ENCODE measurements around the gene C1QTNF9B.
"Not testable (repeated sequence)": the region's sequence is repeated elsewhere in the genome, so short reads cannot be mapped to it uniquely, and the experiment has no call there.

The C1QTNF9B gene

DNA sequence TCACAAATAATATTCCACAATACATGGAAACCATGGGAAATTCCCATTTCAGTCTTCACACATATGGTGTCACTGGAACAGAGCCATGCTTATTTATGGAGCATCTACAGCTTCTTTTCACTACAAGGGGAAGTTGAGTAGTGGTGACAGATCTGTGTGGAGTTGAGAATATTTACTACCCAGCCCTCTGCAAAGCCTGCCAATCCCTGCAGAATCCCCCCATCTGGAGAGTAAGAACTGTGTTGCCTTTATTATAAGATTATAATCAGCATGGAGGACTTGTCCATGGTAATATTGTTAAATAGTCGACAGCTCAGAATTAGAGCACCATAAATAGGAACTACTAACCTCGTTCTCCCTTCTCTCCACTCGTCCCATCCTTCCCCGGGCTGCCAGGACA is 3.5 kb downstream of the C1QTNF9B start:
- DNase-seq = not testable (repeated sequence)

DNA sequence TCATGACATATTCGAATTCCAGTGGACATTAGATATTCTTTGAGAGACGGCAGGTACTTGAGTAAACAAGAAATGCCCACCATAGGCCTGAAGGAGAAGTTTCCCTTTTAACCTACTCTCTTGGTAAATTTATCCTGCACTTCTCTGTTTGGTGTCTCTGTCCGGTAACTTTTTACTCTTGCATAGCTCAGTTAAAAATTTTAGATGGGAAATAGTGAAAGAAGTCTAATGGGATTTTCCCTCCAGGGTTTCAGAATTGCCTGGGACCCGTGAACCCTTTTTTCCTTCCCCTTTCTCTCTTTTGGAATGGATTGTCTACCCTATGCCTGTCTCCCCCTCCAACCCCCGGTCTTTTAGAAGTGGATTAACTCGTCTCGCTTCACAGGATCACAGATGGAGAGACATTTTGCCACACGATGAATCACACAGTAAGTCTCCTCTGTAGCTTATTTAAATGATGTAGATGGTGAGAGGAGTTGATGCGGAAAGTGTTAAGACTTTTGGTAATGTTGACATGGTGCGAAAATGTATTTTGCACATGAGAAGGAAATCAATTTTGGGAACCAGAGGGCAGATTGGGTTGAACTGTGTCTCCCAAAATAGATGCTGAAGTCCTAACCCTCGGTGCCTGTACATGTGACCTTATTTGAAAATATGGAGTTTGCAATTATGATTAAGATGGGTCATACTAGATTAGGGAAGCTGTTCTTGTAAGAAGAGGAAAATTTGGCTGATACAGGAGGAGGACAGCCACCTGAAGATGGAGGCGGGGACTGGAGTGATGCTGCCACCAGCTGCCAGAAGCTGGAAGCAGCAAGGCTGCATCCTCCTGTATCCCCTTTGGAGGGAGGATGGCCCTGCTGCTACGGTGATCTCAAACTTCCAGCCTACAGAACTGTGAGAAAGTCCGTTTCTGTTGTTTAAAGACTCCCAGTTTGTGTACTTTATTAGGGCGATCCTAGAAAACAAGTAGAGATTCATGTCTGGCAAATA is 7.4 kb downstream of the C1QTNF9B start:
- DNase-seq = no peak

DNA sequence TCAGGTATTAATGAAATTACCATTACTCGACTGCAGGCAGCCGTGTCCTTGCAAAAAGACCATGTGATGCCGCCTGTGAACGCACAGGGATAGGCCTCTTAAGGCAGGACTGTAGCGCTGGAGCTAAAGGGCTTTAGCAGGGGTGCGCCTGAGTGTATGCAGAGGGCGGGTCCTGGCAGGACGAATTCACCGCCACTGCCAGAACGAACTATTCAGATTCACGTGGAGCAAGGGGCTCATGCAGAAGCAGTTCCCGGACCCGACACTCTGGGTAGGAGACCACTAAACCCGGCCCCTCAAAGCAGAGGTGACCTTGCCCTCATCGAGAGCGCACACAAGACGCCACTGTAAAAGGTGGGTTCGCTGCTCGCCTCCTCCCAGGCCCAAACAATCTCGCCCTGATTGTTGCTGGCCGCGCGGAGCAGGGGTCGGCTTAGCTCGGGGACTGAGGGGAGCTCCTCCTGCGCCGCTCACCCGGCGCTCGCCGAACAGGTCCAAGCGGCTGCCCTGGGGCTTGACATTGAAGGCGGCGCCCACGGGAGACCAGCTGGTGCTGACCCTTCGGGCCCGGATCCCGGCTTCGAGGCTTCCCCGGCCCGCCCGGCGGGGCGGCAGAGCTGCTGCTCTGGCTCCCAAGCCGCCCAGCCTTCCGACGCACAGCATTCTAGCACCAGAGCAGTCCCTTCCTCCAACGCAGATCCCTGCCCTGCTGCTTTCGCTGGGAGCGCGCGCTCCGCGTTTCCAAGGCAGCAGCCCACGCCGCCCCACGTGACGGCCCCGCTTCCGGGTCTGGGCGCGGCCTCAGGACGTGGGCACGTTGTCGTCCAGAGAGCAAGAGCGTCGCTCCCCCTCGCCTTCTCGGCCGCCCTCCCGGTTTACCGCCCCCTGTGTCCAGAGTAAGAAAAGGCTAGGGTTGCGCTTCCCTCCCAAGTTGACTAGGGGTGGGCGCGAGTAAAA is 8.4 kb downstream of the C1QTNF9B start, which contains the start of gene MIPEP:
Gene MIPEP, minus strand, starts transcription at position 743 of the 957 bp plus-strand sequence. Its CDS starts 80 bp downstream, at position 663.
- peak; percentile 89 for DNase-seq

DNA sequence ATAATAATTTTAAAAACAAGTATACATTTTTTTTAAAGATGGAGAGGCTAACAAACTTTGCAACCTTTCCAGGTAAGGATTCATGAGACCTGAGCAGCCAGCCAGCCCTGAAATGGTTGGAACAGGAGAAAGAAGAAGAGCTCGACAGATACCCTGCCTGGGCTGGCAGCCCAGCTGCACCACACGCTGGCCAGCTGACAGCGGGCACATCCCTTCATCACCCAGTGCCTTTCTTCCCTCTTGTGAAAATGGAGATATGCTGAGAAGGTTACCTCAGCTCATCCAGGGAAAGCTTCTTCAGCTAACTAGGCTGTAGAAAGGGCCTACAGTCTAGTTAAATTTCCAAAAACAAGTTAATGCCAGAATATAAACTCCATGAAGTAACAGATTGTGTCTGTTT is 12.9 kb downstream of the C1QTNF9B start:
- DNase-seq = not testable (repeated sequence)

DNA sequence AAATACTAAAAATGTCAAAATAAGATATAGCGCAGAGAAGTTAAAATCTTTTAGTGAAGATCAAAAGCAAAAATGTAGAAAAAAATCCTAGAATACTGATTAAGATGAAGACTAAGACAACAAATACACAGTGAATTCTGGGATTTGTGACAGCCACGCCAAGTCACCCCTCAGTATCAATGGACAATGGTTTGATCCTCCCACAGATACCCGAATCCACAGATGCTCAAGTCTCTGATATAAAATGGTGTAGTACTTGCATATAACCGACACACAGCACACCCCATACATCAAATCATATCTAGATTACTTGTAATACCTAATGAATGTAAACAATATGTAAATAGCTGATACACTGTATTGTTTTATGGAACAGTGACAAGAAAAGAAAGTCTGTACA is 14.0 kb downstream of the C1QTNF9B start:
- DNase-seq = no peak

DNA sequence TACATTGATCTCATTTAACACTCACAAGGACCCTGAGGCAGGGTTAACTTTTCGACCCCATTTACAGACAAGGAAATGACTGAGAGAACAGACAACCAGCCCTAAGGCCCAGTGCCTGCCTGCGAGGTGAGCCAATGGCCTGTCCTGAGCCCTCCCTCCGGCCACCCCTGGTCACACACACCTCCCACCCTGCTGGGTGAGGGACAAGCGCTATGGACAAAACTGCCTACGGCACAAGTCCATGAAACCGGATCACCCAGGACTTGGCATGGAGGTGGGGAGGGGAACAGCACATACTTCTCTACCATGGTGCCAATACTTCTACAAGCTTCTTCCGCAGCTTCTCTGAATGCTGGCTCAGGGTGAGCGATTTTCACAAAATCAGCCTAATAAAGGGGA is 15.9 kb downstream of the C1QTNF9B start:
- not testable (repeated sequence) for DNase-seq

DNA sequence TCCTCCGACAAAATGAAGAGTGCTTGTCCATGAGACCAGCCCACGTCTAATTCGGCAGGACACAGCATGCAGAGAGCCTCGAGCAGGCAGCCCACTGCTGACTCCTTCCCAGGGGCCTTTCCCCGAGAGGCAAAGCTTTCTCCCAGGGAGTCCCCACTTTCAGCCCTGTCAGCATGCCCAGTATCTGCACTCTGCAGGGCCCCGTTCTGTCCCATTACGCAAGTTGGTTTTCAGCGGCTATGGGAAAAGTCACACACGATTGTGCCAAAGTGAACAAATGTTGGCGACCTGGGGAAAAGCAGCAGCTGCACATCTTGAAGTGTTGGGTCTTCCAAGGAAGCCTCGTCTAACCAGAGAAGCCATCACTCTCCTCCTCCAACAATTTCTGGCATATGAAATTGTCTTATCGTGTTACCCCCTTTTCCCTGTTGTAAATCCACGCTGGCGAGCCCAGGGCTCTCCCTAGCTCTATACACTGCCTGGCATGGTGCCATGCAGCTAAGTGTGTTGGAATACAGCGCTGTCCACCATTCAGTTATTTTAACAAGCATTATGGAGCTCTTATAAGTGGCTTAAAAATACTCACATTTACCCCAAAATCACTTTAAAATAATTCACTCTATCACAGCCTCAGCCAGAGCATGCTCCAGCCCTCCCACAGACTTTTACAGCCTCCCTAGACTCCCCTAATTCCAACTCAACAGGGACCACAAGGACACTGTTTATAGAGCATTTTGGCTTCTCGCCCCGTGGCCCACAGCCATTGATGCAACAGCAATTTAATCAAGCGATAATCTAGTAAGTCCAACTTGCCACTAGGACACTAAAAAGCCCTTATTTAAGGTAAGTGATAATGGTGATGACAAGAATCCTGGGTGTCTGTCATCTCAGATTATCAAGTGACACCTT is 16.6 kb downstream of the C1QTNF9B start:
- not testable (repeated sequence) for DNase-seq

DNA sequence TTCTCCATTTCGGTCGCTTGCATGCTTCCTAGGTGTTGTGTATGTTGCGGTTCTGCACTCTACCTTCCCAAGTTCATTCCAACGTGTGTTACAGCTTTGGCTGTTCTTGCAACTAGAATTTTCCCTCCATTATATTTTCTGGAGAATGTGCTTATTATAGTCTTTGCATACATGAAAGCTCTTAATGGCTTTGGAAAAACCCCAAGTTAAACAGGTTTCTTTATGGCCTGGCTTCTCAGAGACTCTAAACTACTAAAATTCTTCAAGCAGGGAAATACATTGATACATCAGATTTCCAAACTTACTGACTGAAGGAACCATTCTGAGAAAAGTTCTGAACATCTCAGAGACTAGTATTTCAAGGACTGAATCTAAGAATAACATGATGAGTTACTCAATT is 20.0 kb downstream of the C1QTNF9B start:
- no peak for DNase-seq

DNA sequence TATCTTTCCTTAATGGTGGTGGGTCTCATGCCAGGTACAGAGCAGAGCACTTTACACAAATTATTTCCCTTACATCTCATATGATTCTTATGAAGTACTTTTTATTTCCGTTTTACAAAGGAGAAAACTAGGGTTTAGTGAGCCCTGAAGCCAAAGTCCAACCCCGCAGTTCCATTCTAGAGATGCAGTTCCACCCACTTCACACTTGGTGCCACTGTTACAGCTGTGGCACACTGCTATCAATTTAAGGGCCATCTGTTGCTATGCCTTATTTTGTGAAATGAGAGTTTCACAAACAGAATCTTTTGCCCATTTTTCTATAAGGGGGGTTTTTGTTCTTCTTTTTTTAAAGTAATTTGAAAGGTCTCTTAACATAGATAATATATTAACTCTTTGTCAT is 21.0 kb downstream of the C1QTNF9B start:
- no peak for DNase-seq

DNA sequence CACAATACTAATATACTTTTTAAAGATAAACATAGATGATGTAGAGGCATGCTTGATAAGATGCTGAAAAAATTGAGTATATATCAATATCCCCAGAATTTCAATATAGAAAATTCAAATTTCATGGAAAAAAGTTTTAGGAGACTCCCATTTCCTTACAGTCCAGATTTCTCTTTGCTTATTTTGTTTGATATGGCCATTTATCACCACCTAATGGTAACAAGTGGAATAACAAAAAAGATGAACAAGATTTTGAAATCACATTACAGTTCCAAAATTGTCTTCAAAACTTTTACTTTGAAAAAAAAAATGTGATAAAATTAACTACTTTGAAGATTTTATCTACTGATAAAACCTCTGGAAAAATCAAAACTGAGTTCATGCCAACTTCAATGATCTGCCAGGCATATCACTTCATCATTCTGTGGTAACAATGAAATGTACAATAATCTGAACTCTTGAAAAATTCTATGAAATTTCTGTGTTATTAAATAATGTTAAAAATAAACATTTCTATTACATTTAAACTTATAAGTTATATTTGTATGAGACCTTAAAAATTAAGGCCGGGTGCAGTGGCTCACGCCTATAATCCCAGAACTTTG is 25.6 kb downstream of the C1QTNF9B start:
- peak in 1 of 2 donors; percentile 12 for DNase-seq

DNA sequence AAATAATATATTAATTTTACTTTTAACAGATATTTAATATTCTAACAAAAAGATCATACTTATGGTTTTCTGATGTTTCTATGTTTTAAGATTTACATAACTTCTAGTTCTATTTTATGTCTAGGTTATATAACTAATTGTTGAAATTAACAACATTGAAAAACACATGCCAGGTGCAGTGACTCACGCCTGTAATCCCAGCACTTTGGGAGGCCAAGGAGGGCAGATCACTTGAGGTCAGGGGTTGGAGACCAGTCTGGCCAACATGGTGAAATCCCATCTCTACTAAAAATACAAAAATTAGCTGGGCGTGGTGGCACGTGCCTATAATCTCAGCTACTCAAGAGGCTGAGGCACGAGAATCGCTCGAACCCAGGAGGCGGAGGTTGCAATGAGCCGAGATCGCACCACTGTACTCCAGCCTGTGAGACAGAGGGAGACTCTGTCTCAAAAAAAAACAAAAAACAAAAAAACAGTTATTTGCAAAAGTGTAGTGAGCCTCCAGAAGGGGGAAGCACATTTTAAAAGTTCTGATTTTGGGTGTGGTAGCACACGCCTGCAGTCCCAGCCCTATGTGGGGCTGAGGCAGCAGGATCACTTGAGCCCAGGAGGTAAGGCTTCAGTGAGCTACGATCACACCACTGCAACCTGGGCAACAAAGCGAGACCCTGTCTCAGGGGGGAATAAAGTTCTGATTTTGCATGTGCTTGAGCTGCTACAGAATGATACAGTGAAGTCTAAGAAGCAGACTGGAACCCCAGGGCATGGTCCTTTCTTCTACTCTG is 26.8 kb downstream of the C1QTNF9B start:
- peak in 1 of 2 donors; percentile 15 for DNase-seq

DNA sequence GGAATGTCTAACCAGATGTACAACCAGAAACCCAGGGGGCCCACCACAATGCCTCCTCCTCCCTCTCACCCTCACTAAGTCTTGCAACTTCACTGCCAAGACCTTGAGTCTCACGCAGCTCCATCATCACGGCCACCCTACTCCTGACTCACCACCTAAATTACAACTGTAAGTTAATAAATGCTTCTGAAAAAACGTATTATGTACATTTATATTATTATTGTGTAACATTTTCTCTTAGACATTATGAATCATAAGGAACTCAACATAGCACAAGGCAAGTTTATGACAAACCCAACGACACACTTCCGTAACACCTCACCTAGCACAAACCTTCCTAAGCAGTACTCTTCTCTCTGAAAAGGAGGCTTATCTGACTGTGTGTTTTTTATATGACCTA is 28.8 kb downstream of the C1QTNF9B start:
- no peak for DNase-seq

DNA sequence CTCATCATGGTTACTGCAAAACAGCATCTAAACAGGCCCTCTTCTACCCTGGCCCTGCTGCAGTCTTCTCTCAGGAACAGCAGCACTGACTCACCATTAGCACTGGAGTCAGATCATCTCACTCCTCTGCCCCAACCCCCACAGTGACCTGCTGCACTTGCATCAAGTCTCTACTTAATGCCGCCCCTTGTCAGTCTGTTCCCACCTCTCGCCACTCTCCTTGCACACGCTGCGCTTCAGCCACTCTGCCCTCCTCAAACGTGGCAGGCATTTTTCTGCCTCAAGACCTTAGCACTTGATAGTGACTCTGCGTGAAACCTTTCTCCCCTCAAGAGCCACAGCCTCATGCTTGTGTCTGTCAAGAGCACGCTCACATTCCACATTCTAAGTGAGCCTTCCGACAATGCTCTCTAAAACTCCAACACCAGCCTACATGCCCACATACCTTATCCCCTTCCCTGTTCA is 30.2 kb downstream of the C1QTNF9B start:
- DNase-seq = no peak

DNA sequence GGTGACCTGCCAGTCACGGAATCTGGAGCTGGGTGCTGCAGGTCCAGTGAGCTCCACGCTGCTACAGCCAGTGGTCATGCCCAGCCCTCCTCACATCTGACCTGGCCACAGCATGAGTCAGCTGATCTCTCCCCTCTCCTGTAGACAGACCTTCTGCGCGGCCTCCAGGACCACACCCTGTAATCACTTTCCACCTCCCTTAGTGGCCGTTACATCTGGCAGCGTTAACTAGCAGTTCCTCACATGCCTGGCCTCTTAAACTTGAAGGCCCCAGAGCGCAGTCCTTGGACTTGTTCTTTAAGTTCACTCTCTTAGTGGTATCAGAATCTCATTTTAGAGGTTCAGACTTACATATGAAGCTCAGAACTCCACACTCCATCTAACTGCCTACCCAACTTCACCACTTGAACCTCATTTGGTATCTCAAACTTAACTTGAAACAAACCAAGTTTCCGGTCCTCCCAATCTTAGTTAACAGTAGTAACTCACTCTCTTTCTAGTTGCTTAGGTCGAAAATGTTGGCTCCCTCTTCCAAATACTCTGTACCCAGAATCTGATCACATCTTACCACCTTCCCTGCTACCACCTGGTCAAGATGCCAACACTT is 30.8 kb downstream of the C1QTNF9B start:
- DNase-seq = no peak

DNA sequence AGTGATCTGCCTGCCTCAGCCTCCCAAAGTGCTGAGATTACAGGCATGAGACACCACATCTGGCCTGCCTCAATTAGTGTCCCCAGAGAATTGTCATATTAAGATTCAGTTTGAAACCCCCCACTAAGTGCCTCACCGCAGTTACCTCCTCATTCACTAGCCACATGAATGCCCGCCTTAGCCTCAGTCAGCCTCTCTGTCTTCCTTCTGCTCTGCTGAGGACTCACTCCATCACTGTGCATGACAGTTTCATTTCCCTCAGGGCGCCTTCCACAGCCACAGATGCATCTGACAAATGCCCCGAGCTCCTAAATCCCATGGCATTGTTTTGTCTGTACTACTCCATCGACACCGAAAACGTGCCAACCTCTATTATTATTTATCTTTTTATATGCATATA is 31.4 kb downstream of the C1QTNF9B start:
- DNase-seq = no peak

DNA sequence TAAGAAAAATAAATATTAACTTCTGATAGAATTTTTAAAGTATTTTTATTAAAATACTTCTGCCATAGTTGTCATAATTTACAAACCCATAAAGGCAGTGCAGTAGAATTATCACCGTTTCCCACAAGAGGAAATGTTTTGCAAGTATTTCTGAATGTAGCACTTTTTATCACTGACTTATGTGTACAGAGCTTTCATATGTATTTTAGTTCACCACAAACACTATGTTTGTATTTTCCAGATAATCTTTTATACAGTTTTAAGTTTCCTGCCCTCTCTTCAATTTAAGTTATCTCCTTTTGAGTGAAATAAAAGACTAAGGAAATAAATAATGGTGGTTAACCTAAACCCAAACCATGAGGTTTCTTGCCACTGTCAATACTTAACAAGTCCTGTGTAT is 32.3 kb downstream of the C1QTNF9B start:
- DNase-seq = no peak

DNA sequence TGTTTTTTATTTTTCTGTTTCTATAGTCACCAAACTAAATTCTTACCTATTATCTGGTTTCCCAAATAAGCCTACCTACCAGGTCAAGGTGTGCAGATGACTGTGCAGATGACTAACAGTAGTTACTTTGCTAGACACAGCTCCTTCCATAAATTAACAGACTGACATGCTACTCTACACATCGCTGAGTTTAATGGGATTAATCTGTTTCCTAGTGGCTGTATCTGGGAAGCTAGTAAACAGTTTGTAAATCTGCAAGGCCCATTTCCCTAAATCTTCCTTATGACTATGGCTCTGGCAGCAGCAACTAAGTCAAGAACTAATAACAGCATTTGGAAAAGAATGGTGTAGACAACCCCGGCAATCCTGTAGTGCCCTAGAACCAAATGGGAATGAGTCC is 36.0 kb downstream of the C1QTNF9B start:
- no peak for DNase-seq

DNA sequence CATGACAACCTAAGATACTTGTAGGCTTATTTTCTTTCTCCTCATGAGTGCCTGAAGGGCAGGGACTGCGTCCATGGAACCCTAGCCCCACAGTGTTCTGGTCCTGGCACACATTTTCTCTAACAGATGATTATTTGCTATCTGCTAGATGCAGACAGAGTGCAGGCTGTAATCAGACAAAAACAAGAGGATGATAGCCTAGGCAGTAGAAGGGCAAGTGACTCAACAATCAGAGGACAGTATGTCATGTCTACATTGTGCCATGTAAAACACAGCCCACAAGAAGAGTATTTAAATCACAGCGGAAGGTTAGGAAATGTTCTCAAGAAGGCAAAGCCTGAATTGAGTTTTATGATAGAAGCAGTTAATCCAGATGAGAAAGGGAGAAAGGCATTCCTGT is 37.4 kb downstream of the C1QTNF9B start:
- DNase-seq = no peak

DNA sequence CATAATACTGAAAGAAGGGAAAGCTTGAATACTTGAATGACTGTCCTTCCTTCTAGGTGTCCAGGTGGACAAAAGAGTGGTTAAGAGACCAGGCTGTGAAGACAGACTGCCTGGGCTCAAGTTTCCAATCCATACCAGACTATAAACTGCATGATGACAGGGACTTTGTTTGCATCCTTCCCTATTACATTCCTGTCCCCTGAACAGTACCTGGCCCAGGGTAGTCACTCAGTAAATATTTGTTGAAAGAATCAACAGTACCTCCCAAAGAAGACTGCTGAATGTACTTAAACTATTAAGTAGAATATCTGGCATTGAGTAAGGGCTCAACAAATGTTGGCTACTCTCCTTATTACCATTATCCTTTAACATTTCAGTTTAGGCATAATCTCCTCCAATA is 37.8 kb downstream of the C1QTNF9B start:
- DNase-seq = no peak

DNA sequence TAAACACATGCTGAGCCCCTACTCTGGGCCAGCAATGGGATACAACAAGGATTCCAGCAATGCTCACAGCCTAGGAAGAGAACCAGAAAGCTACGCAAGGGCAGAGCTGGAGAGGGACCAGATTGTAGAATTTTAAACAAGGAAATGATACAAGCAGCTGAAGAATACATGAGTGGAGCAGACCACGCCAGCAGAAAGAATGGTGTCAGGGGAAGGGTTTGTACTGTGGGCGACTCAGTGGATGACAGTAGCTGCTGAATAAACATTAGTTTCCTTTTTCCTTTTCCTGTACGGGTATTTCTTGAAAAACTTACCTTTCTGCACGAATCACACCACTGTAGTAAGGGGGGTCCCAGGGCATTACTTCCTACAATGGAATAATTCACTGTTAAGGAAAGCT is 38.8 kb downstream of the C1QTNF9B start:
- DNase-seq = no peak
